Adipocyte (in vitro differentiated cells): ENCODE results near the gene DEFB129.
"Not testable (repeated sequence)": the region's sequence is repeated elsewhere in the genome, so short reads cannot be mapped to it uniquely, and the experiment has no call there.

ENCODE experiments used
- DNase-seq: peaks from one replicate; pipeline ENCODE4 v3.0.0-alpha.2; 2015; ENCODE audit warnings: low read depth
- H3K27me3 ChIP-seq: replicated peaks from 2 replicates; pipeline ENCODE4 v1.7.0; 2013; ENCODE audit warnings: mild to moderate bottlenecking, low read length, moderate library complexity; ENCODE audit not compliant: control insufficient read depth, insufficient read depth
- H3K36me3 ChIP-seq: 2 replicates; pipeline ENCODE4 v1.7.0; 2013; ENCODE audit warnings: low read length, mild to moderate bottlenecking, moderate library complexity; ENCODE audit not compliant: control insufficient read depth, insufficient read depth, severe bottlenecking
- H3K4me1 ChIP-seq: 2 replicates; pipeline ENCODE4 v1.7.0; 2013; ENCODE audit warnings: mild to moderate bottlenecking, low read length, moderate library complexity; ENCODE audit not compliant: control insufficient read depth, insufficient read depth
- H3K4me3 ChIP-seq: 2 replicates; pipeline ENCODE4 v1.7.0; 2013; ENCODE audit warnings: mild to moderate bottlenecking, low read length, moderate library complexity
- H3K9ac ChIP-seq: 2 replicates; pipeline ENCODE4 v1.7.0; 2013; ENCODE audit warnings: mild to moderate bottlenecking, low read length, moderate library complexity
- H3K9me3 ChIP-seq: 2 replicates; pipeline ENCODE4 v1.7.0; 2013; ENCODE audit warnings: mild to moderate bottlenecking, low read length, moderate library complexity; ENCODE audit not compliant: control insufficient read depth

The DEFB129 gene

DNA sequence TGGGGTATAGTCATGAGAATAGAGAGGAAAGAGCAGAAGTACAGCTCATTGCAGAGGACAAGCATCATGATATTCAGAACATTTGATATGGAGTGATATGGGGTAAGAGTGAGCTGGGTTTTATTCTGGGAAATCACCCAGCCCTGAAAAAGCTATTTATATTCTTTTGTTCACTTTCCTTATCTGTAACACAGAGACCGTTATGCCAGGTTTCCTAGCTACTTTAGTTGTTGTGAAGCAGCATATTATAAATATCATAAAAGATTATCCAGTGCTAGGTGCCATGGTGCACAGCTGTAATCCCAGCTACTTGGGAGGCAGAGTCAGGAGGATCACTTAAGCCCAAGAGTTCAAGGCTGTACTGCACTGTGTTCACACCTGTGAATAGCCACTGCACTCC, 9.8 kb upstream of the DEFB129 start:
- Histone ChIP-seq H3K36me3 (no peaks in the 10 kb centered on the region), H3K27me3 (peaks cover 39% of the 10 kb centered on the region), H3K9me3 (no peaks in the 10 kb centered on the region), H3K4me1 (no peaks in the 10 kb centered on the region), H3K9ac (no peak overlapping the region), H3K4me3 (no peak overlapping the region)
- DNase-seq, result no peak

DNA sequence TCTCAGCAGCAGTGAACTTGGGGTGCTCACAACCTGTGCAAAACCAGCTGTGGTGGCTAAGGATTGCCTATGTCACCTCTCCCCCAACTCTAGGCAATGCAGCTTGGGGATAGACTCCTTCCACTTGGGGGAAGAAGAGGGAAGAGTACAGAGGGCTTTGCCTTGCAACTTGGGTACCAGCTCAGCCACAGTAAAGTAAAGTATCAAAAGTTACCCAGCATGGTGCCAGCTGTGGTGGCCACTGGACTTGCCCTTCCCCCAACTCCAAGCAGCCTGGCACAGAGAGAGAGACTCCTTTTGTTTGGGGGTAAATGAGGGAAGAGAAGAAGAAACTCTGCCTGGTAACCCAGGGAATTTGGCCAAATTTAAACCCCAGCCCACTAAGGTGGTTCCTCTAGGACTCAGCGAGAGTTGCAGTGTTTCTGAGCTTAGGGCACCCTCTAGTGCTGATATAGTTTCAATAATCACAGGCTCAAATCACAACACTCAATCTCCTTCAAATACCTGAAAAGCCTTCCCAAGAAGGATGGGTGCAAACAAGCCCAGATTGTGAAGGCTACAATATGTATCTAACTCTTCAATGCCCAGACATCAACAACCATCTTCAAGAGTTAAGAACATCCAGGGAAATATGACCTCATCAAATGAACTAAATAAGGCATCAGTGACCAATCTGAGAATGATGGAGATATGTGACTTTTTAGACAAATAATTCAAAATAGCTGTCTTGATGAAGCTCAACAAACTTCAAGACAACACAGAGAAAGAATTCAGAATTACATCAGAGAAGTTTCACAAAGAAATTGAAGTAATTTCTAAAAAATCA, 7.6 kb upstream of the DEFB129 start:
- Histone ChIP-seq H3K4me1 (no peaks in the 10 kb centered on the region), H3K4me3 (no peak overlapping the region), H3K9me3 (no peaks in the 10 kb centered on the region), H3K36me3 (no peaks in the 10 kb centered on the region), H3K27me3 (peaks cover 41% of the 10 kb centered on the region), H3K9ac (no peak overlapping the region)
- peak; percentile 68 for DNase-seq

DNA sequence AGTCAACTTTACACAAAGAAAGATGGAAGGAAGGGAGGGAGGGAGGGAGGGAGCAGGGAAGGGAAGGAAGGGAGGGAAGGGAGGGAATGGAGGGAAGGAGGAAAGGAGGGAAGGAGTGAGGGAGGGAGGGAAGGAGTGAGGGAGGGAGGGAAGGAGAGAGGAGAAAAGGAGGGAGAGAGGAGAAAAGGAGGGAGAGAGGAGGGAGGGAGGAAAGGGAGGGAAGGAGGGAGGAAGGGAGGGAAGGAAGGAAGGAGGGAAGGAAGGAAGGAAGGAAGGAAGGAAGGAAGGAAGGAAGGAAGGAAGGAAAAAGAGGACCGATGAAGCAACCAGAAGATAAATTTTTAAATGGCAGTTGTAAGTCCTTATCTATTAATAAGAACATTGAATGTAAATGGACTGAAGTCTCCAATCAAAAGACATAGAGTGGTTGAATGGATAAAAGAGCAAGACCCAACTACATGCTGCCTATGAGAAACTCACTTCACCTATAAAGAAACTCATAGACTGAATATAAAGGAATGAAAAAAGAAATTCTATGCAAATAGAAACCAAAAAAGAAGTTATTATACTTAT, 5.7 kb upstream of the DEFB129 start:
- Histone ChIP-seq H3K9ac (no peak overlapping the region), H3K4me1 (no peaks in the 10 kb centered on the region), H3K9me3 (no peaks in the 10 kb centered on the region), H3K36me3 (no peaks in the 10 kb centered on the region), H3K27me3 (peaks cover 43% of the 10 kb centered on the region), H3K4me3 (no peak overlapping the region)
- no peak for DNase-seq

DNA sequence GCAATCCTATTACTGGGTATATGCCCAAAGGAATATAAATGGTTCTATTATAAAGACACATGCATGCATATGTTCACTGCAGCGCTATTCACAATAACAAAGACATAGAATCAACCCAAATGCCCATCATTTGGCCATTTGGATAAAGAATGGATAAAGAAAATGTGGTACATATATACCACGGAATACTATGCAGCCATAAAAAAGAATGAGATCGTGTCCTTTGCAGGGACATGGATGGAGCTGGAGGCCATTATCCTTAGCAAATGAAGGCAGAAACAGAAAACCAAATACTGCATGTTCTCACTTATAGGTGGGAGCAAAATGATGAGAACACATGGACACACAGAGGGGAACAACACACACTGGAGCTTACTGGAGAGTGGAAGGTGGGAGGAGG, 1.2 kb upstream of the DEFB129 start:
- not testable (repeated sequence) for H3K9me3 ChIP-seq, H3K36me3 ChIP-seq, H3K4me1 ChIP-seq, H3K9ac ChIP-seq, DNase-seq, H3K4me3 ChIP-seq
- H3K27me3 ChIP-seq, result peaks cover 39% of the 10 kb centered on the region

DNA sequence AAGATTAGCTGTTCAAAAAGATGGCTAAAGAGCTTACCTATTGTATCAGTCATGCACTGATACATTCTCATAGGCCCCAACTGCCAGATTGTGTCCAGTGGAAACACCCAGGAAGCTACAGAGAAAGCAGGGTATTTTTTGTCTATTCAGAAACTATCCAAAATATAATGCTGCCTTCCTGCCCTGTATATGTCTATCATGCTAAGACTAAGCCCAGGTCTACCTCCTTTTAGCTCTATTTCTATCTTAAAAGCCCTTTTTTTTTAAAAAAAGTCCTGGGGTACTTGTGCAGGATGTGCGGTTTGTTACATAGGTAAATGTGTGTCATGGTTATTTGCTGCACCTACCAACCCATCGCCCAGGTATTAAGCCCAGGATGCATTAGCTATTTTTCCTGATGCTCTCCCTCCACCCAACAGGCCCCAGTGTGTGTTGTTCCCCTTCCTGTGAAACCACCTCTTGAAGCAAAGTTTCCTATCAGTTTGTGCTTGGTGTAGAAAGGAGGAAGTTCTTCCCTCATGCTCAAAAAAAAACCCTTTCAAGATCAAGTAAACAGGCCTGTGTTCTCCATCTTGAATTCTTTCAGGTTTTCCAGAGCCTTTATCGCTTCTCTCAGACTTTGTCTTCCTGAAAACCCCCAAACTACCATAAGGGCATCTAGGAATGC, 514 bp downstream of the DEFB129 start:
- no peak for DNase-seq
- H3K36me3 ChIP-seq, result no peaks in the 10 kb centered on the region
- no peaks in the 10 kb centered on the region for H3K9me3 ChIP-seq
- peaks cover 30% of the 10 kb centered on the region for H3K27me3 ChIP-seq
- H3K4me1 ChIP-seq, result no peaks in the 10 kb centered on the region
- H3K4me3 ChIP-seq, result no peak overlapping the region
- H3K9ac ChIP-seq, result no peak overlapping the region

DNA sequence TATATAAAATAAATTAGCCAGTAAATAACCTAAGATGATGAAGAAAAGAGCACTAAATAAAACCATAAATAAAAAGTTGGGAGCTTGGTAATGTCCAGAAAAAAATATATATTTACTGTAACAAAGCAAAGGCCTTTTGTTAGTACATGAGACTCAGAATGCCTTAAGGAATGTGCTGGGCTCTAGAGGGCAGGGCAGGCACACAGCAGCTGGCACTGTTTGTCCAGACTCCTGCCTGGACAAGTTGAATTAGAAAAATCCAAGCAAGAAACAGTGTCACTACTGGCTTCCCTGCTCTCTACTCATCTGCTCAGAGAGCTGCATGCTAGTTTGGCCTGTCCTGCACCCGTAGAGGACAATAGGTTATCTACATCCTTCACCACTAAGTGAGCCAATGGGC, 8.8 kb downstream of the DEFB129 start:
- H3K9me3 ChIP-seq, result no peaks in the 10 kb centered on the region
- H3K4me1 ChIP-seq, result peaks cover 10% of the 10 kb centered on the region
- no peaks in the 10 kb centered on the region for H3K27me3 ChIP-seq
- H3K4me3 ChIP-seq, result no peak overlapping the region
- no peak overlapping the region for H3K9ac ChIP-seq
- H3K36me3 ChIP-seq, result no peaks in the 10 kb centered on the region
- DNase-seq, result peak; percentile 73

DNA sequence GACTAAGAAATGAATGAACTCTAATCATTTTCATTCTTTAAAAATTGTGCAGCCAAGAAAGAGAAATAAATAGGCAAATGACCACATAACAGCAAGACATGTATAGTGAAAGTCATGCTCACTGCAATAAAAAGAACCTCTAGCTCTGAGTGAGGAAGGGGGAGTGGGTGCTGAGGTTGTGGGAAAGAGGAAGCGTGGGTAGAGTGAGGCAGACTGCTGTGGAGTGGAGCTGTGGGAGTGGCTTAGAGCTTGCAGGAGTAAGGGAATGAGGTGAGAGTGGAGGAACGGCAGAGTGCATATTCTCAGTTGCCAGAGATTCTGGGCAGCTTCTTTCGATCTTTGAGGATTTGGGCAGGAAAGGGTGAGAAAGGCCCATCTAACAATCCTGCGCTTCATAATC, 10.4 kb downstream of the DEFB129 start:
- Histone ChIP-seq H3K27me3 (no peaks in the 10 kb centered on the region), H3K36me3 (no peaks in the 10 kb centered on the region), H3K4me3 (no peak overlapping the region), H3K4me1 (peaks cover 10% of the 10 kb centered on the region), H3K9ac (peak overlapping the region; percentile 41), H3K9me3 (no peaks in the 10 kb centered on the region)
- no peak for DNase-seq

DNA sequence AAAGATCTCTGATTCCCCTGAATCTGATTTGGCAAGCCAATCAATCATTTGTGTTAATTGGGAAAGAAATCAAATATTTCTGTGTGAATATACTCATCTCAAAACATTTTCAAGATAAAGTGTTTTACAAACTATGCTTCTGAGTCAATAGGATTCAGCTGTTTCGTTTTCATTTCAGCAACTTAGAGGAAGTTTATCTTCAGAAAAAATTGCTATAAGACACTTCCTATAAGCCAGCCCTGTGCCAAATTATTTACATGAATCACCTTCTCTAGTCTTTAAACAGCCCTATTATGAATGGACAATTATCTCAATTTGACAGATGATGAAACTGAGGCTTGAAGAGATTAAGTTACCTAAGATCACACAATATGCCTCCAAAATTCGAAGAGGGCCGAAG, 10.9 kb downstream of the DEFB129 start:
- H3K27me3 ChIP-seq, result no peaks in the 10 kb centered on the region

DNA sequence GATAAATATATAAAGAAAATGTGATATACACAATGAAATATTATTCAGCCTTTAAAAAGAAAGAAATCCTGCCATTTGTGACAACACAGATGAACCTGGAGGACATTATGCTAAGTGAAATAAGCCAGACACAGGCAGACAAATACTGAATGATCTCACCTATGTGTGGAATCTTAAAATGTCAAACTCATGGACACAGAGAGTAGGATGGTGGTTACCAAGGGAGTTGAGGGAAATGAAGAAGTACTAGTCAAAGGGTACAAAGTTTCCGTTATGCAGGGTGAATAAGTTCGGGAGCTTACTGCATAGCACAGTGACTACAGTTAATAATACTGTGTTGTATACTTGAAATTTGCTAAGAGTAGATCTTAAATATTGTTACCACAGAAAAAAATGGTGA, 15.8 kb downstream of the DEFB129 start:
- H3K4me3 ChIP-seq, result no peak overlapping the region
- H3K9me3 ChIP-seq, result peaks cover 13% of the 10 kb centered on the region
- H3K9ac ChIP-seq, result no peak overlapping the region
- no peaks in the 10 kb centered on the region for H3K27me3 ChIP-seq
- H3K36me3 ChIP-seq, result no peaks in the 10 kb centered on the region
- no peak for DNase-seq
- H3K4me1 ChIP-seq, result no peaks in the 10 kb centered on the region

More for the DNA sequence above, 10.9 kb downstream of the DEFB129 start:
- Histone ChIP-seq H3K4me3 (no peak overlapping the region), H3K36me3 (no peaks in the 10 kb centered on the region), H3K4me1 (peaks cover 10% of the 10 kb centered on the region), H3K9ac (peak overlapping the region; percentile 41), H3K9me3 (no peaks in the 10 kb centered on the region)
- DNase-seq, result peak; percentile 20

DNA sequence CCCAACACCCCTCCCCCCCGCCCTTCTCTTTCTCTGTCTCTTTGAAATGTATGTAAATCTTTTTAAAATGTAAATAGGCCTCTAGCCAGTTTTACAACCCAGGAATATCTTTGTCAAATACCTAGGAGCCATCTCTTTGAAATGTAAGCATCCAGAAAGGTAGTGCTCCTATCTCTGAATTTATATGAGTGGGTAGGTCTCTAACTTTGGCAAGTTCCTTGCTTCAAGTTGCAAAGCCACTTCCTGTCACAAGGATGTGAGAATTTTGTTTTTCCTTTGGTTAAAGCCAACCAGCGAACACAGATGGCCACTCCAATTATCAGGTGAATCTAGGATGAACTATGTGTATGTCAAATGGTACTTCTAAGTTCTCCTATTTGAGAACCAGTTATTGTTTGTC, 24.3 kb downstream of the DEFB129 start:
- H3K4me1 ChIP-seq, result no peaks in the 10 kb centered on the region
- H3K4me3 ChIP-seq, result no peak overlapping the region
- H3K36me3 ChIP-seq, result no peaks in the 10 kb centered on the region
- no peak for DNase-seq
- H3K27me3 ChIP-seq, result peaks cover 22% of the 10 kb centered on the region
- H3K9me3 ChIP-seq, result peaks cover 10% of the 10 kb centered on the region
- no peak overlapping the region for H3K9ac ChIP-seq

DNA sequence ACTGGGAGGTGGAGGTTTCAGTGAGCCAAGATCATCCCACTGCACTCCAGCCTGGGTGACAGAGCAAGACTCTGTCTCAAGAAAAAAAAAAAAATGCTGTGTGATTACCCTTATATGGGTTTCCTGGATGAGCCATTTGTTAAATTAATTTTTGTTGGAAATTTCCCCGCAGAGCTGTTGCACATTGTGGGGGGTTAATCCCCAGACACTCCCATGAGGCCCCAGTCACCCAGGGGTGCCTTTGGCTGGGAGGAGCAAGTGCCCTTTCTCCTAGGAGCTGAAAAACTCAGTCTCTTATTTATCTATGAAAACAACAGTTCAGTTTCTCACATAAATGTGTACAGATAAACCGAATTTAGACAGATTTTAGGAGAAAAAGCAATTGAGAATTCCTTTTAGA, 25.7 kb downstream of the DEFB129 start:
- H3K27me3 ChIP-seq, result peaks cover 34% of the 10 kb centered on the region
- no peak for DNase-seq
- H3K9ac ChIP-seq, result no peak overlapping the region
- no peaks in the 10 kb centered on the region for H3K4me1 ChIP-seq
- H3K9me3 ChIP-seq, result no peaks in the 10 kb centered on the region
- H3K4me3 ChIP-seq, result no peak overlapping the region
- H3K36me3 ChIP-seq, result no peaks in the 10 kb centered on the region
